Central memory CD8-positive, alpha-beta T cell (primary cell): Measurements from ENCODE around the gene ZNF101.
"Not testable (repeated sequence)": the region's sequence is repeated elsewhere in the genome, so short reads cannot be mapped to it uniquely, and the experiment has no call there.

Experiments
- ATAC-seq: fragments of 150-1000 bp; cut with Tn5 transposase; replicated peaks from 2 replicates; pipeline ENCODE4 v1.10.0; 2022; ENCODE audit warnings: mild to moderate bottlenecking, moderate FRiP score, moderate number of reproducible peaks; ENCODE audit not compliant: poor library complexity, severe bottlenecking; ENCODE audit errors: extremely low read depth
- DNase-seq, 2 donors: peaks; one replicate each; pipeline ENCODE4 v3.0.0; 2021; ENCODE audit warnings: low spot score in 2 of 2
- H3K27ac Mint-ChIP-seq: one replicate; pipeline ENCODE4 v1.8.0; 2022; ENCODE audit warnings: low read depth, mild to moderate bottlenecking, moderate library complexity, mixed read lengths
- H3K27me3 Mint-ChIP-seq: one replicate; pipeline ENCODE4 v1.8.0; 2022; ENCODE audit warnings: mixed read lengths
- H3K36me3 Mint-ChIP-seq: one replicate; pipeline ENCODE4 v1.8.0; 2022; ENCODE audit warnings: mild to moderate bottlenecking, moderate library complexity, mixed read lengths; ENCODE audit not compliant: insufficient read depth
- H3K4me1 Mint-ChIP-seq: one replicate; pipeline ENCODE4 v1.8.0; 2022; ENCODE audit warnings: mixed read lengths
- H3K4me3 Mint-ChIP-seq: one replicate; pipeline ENCODE4 v1.8.0; 2022; ENCODE audit warnings: mild to moderate bottlenecking, moderate library complexity, mixed read lengths
- H3K9me3 Mint-ChIP-seq: one replicate; pipeline ENCODE4 v1.8.0; 2022; ENCODE audit warnings: mixed read lengths

Gene ZNF101

GRCh38 chr19:19679176-19680073, 10.8 kb downstream of the ZNF101 start:
- peaks cover 35% of the 10 kb centered on the region for H3K4me1 Mint-ChIP-seq
- H3K27ac Mint-ChIP-seq, result no peak overlapping the region
- DNase-seq (no peak), ATAC-seq (no peak)
- no peaks in the 10 kb centered on the region for H3K27me3 Mint-ChIP-seq
- H3K36me3 Mint-ChIP-seq, result peaks cover 67% of the 10 kb centered on the region
- H3K4me3 Mint-ChIP-seq, result no peak overlapping the region
- peaks cover under 1% of the 10 kb centered on the region for H3K9me3 Mint-ChIP-seq

- not testable (repeated sequence) for ATAC-seq, H3K4me3 Mint-ChIP-seq
- H3K36me3 Mint-ChIP-seq, result peaks cover 12% of the 10 kb centered on the region
These were observed 17.5 kb downstream of the ZNF101 start for GRCh38 chr19:19686119-19686518.

GRCh38 chr19:19686580-19686979, 17.9 kb downstream of the ZNF101 start:
- DNase-seq (no peak), ATAC-seq (no peak)
- peaks cover 6% of the 10 kb centered on the region for H3K9me3 Mint-ChIP-seq
- peaks cover 9% of the 10 kb centered on the region for H3K36me3 Mint-ChIP-seq
- H3K4me3 Mint-ChIP-seq, result no peak overlapping the region
- H3K27me3 Mint-ChIP-seq, result no peaks in the 10 kb centered on the region
- H3K4me1 Mint-ChIP-seq, result peaks cover 10% of the 10 kb centered on the region
- H3K27ac Mint-ChIP-seq, result no peak overlapping the region

More at GRCh38 chr19:19686119-19686518, 17.5 kb downstream of the ZNF101 start:
- not testable (repeated sequence) for H3K27ac Mint-ChIP-seq, H3K27me3 Mint-ChIP-seq, DNase-seq, H3K4me1 Mint-ChIP-seq, H3K9me3 Mint-ChIP-seq

- Mint-ChIP-seq H3K36me3 (peaks cover 9% of the 10 kb centered on the region), H3K9me3 (peaks cover 6% of the 10 kb centered on the region), H3K4me1 (peaks cover 10% of the 10 kb centered on the region), H3K27ac (no peak overlapping the region), H3K4me3 (no peak overlapping the region), H3K27me3 (no peaks in the 10 kb centered on the region)
- DNase-seq, result no peak
- no peak for ATAC-seq
These were observed 18.5 kb downstream of the ZNF101 start for GRCh38 chr19:19687090-19687489.

GRCh38 chr19:19689023-19689422, 20.4 kb downstream of the ZNF101 start:
- H3K4me3 Mint-ChIP-seq, ATAC-seq, H3K4me1 Mint-ChIP-seq, H3K9me3 Mint-ChIP-seq, H3K36me3 Mint-ChIP-seq, H3K27ac Mint-ChIP-seq, H3K27me3 Mint-ChIP-seq, DNase-seq: not testable (repeated sequence)

- Mint-ChIP-seq H3K27me3 (no peaks in the 10 kb centered on the region), H3K27ac (no peak overlapping the region), H3K4me1 (no peaks in the 10 kb centered on the region), H3K4me3 (no peak overlapping the region), H3K9me3 (no peaks in the 10 kb centered on the region), H3K36me3 (peaks cover 3% of the 10 kb centered on the region)
- ATAC-seq, result no peak
- no peak for DNase-seq
These were observed 23.0 kb downstream of the ZNF101 start for GRCh38 chr19:19691683-19692082.

- no peak for ATAC-seq
- Mint-ChIP-seq H3K27ac (no peak overlapping the region), H3K36me3 (peaks cover 2% of the 10 kb centered on the region), H3K4me3 (no peak overlapping the region), H3K4me1 (no peaks in the 10 kb centered on the region), H3K27me3 (no peaks in the 10 kb centered on the region), H3K9me3 (no peaks in the 10 kb centered on the region)
- DNase-seq, result no peak
These were observed 27.7 kb downstream of the ZNF101 start for GRCh38 chr19:19696386-19696785.

GRCh38 chr19:19697589-19697988, 28.9 kb downstream of the ZNF101 start:
- no peaks in the 10 kb centered on the region for H3K27me3 Mint-ChIP-seq
- H3K4me1 Mint-ChIP-seq, result no peaks in the 10 kb centered on the region
- DNase-seq (no peak), ATAC-seq (no peak)
- H3K27ac Mint-ChIP-seq, result no peak overlapping the region
- peaks cover 2% of the 10 kb centered on the region for H3K36me3 Mint-ChIP-seq
- H3K4me3 Mint-ChIP-seq, result no peak overlapping the region
- no peaks in the 10 kb centered on the region for H3K9me3 Mint-ChIP-seq

- not testable (repeated sequence) for H3K9me3 Mint-ChIP-seq, ATAC-seq, DNase-seq, H3K4me3 Mint-ChIP-seq, H3K4me1 Mint-ChIP-seq, H3K27me3 Mint-ChIP-seq, H3K27ac Mint-ChIP-seq, H3K36me3 Mint-ChIP-seq
These were observed 31.9 kb downstream of the ZNF101 start for GRCh38 chr19:19700493-19700892.

- no peaks in the 10 kb centered on the region for H3K4me1 Mint-ChIP-seq
- peaks cover 4% of the 10 kb centered on the region for H3K9me3 Mint-ChIP-seq
- H3K27ac Mint-ChIP-seq, result no peak overlapping the region
- H3K36me3 Mint-ChIP-seq, result peaks cover 3% of the 10 kb centered on the region
- ATAC-seq (no peak), DNase-seq (no peak)
- no peaks in the 10 kb centered on the region for H3K27me3 Mint-ChIP-seq
- H3K4me3 Mint-ChIP-seq, result no peak overlapping the region
These were observed 36.2 kb downstream of the ZNF101 start for GRCh38 chr19:19704836-19705235.

- Mint-ChIP-seq H3K4me1 (no peaks in the 10 kb centered on the region), H3K36me3 (peaks cover 38% of the 10 kb centered on the region), H3K9me3 (peaks cover 6% of the 10 kb centered on the region), H3K27ac (no peak overlapping the region), H3K27me3 (no peaks in the 10 kb centered on the region), H3K4me3 (no peak overlapping the region)
- DNase-seq, result no peak
- ATAC-seq, result no peak
These were observed 41.9 kb downstream of the ZNF101 start for GRCh38 chr19:19710506-19710905.

GRCh38 chr19:19711306-19711933, 42.8 kb downstream of the ZNF101 start:
- peaks cover 39% of the 10 kb centered on the region for H3K36me3 Mint-ChIP-seq
- peaks cover 6% of the 10 kb centered on the region for H3K9me3 Mint-ChIP-seq
- H3K27ac Mint-ChIP-seq, result no peak overlapping the region
- ATAC-seq (no peak), DNase-seq (no peak)
- no peaks in the 10 kb centered on the region for H3K27me3 Mint-ChIP-seq
- H3K4me1 Mint-ChIP-seq, result no peaks in the 10 kb centered on the region
- H3K4me3 Mint-ChIP-seq, result no peak overlapping the region
